Erythroblast (primary cell): ENCODE measurements around the gene CDR2L.

Source experiments
- GATA1 ChIP-seq: IDR thresholded peaks from 2 replicates; pipeline ENCODE4 v1.6.1; 2011; ENCODE audit warnings: low read depth, mild to moderate bottlenecking, control low read depth, low read length, moderate library complexity
- POLR2A ChIP-seq: IDR thresholded peaks from 2 replicates; pipeline ENCODE4 v1.6.1; 2011; ENCODE audit warnings: mild to moderate bottlenecking, low read length

DNA sequence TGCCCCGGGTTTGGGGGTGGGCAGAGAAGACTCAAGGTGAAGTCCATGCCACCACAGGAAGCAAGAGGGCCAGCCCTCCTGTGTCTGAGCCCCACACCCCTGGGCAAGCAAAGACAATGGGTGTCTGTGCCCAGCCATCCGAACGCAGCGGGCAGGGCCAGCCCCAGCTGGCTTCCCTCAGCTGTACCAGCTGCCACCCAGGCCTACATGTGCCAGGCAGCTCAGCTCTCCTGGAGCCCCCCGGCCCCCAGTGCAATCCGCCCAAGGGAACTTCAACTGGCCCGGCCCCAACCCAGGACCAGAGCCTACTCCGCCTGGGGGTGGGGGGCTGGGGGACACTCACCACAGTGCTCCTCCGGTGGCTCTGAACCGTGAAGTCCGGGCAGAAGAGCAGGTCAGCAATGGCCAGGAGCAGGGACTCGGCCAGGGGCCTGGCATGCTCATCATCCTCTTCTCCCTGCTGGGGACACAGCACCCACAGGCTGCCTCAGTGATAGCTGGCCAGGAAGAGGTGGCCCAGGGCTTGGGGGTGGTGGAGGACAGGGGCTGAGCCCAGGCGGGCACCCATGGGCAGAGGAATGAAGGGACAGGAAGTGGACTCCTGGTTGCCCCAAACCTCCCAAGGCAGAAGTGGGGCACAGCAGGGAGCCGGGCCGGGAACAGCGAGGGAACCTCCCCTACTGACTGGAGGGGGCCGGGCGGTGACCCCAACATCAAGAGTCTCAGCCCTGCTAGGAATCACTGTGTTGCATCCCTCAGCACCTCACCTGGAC is 24.6 kb upstream of the CDR2L start:
- no peak for TF ChIP-seq GATA1
- no peak for TF ChIP-seq POLR2A
